Muscle of leg (tissue), 11 donors: ENCODE results near the gene FBXL13. TPM values are rescaled to one million over a fixed set of nuclear protein-coding genes. Genes with fewer than 3 reads are reported as not detected.
"Not testable (repeated sequence)": the region's sequence is repeated elsewhere in the genome, so short reads cannot be mapped to it uniquely, and the experiment has no call there.

Experiments
- DNase-seq: peaks from one replicate; pipeline ENCODE4 v3.0.0; 2013
- H3K27ac ChIP-seq: one replicate; pipeline ENCODE4 v1.5.1; 2013; ENCODE audit warnings: mild to moderate bottlenecking, low read length, control low read depth
- H3K27me3 ChIP-seq: one replicate; pipeline ENCODE4 v1.6.1; 2013; ENCODE audit warnings: low read length; ENCODE audit not compliant: control insufficient read depth, insufficient read depth
- H3K36me3 ChIP-seq: one replicate; pipeline ENCODE4 v1.6.1; 2013; ENCODE audit warnings: low read length; ENCODE audit not compliant: control insufficient read depth, insufficient read depth
- H3K4me1 ChIP-seq: one replicate; pipeline ENCODE4 v1.6.1; 2013; ENCODE audit warnings: low read length; ENCODE audit not compliant: control insufficient read depth, insufficient read depth
- H3K4me3 ChIP-seq: one replicate; pipeline ENCODE4 v1.5.1; 2013; ENCODE audit warnings: low read length, control low read depth
- H3K9me3 ChIP-seq: replicated peaks from 2 replicates; pipeline ENCODE4 v1.6.1; 2013; ENCODE audit warnings: low read depth, low read length; ENCODE audit not compliant: control insufficient read depth
- WGBS: methylation state at CpG from one replicate; pipeline ENCODE4 v1.1.5; 2013; ENCODE audit warnings: missing lambda C conversion rate; ENCODE audit not compliant: insufficient coverage; 5-methylcytosine and 5-hydroxymethylcytosine counted together
- polyA plus RNA-seq, 8 donors: library from polyadenylated mRNA; unstranded; fragments of 120-200 nt; gene quantifications; one replicate each; pipeline versions ENCODE4 v1.2.1 to v1.2.3, GENCODE V29; 2013; ENCODE audit warnings: inconsistent platforms in 1 of 8, low replicate concordance in 1 of 8; ENCODE audit not compliant: insufficient read length in 8 of 8, insufficient read depth in 1 of 8
- total RNA-seq: library from RNA; stranded (reverse); fragments of 120-200 nt; gene quantifications from one replicate; pipeline ENCODE4 v1.2.4, GENCODE V29; 2013

The FBXL13 gene
- total and polyA plus RNA-seq, 9 donors: 0.47 to 1.2 (median 0.74) TPM

- DNase-seq: no peak
- 88% methylated on average over 2 of the region's 2 CpGs for WGBS
- H3K36me3 ChIP-seq: no peaks in the 10 kb centered on the region
- H3K4me1 ChIP-seq: no peaks in the 10 kb centered on the region
- H3K27ac ChIP-seq: no peak overlapping the region
- H3K4me3 ChIP-seq: no peak overlapping the region
- H3K9me3 ChIP-seq: peaks cover 9% of the 10 kb centered on the region
- no peaks in the 10 kb centered on the region for H3K27me3 ChIP-seq
Measured at GRCh38 chr7:103001210-103001609, 73.4 kb downstream of the FBXL13 start.

- Histone ChIP-seq H3K27ac (no peak overlapping the region), H3K27me3 (no peaks in the 10 kb centered on the region), H3K36me3 (no peaks in the 10 kb centered on the region), H3K4me3 (no peak overlapping the region), H3K9me3 (peaks cover 3% of the 10 kb centered on the region), H3K4me1 (no peaks in the 10 kb centered on the region)
- WGBS: no CpG with 5 or more reads among the region's 5 CpGs
- no peak for DNase-seq
Measured at GRCh38 chr7:102996957-102997356, 77.6 kb downstream of the FBXL13 start.

- H3K4me1 ChIP-seq, DNase-seq, H3K4me3 ChIP-seq, H3K9me3 ChIP-seq, H3K27me3 ChIP-seq, H3K36me3 ChIP-seq, H3K27ac ChIP-seq: not testable (repeated sequence)
- no CpG with 5 or more reads among the region's 5 CpGs for WGBS
Measured at GRCh38 chr7:102995609-102996008, 79.0 kb downstream of the FBXL13 start.

GRCh38 chr7:102994567-102994966 is 80.0 kb downstream of the FBXL13 start:
- DNase-seq: no peak
- no CpG with 5 or more reads among the region's 3 CpGs for WGBS
- Histone ChIP-seq H3K36me3 (no peaks in the 10 kb centered on the region), H3K27ac (no peak overlapping the region), H3K4me3 (no peak overlapping the region), H3K27me3 (no peaks in the 10 kb centered on the region), H3K4me1 (no peaks in the 10 kb centered on the region), H3K9me3 (no peaks in the 10 kb centered on the region)

GRCh38 chr7:102993718-102994029 is 80.9 kb downstream of the FBXL13 start:
- no CpG with 5 or more reads among the region's 1 CpG for WGBS
- Histone ChIP-seq H3K27ac (peak overlapping the region; percentile 38), H3K9me3 (no peaks in the 10 kb centered on the region), H3K36me3 (no peaks in the 10 kb centered on the region), H3K4me3 (no peak overlapping the region), H3K4me1 (no peaks in the 10 kb centered on the region), H3K27me3 (no peaks in the 10 kb centered on the region)
- DNase-seq: no peak

- Histone ChIP-seq H3K4me1 (no peaks in the 10 kb centered on the region), H3K9me3 (no peaks in the 10 kb centered on the region), H3K36me3 (no peaks in the 10 kb centered on the region), H3K27me3 (no peaks in the 10 kb centered on the region), H3K27ac (peak overlapping the region; percentile 38), H3K4me3 (no peak overlapping the region)
- DNase-seq: peak; percentile 83
- no CpG with 5 or more reads among the region's 2 CpGs for WGBS
Measured at GRCh38 chr7:102992938-102993717, 81.5 kb downstream of the FBXL13 start.

GRCh38 chr7:102992509-102992937 is 82.1 kb downstream of the FBXL13 start:
- no peaks in the 10 kb centered on the region for H3K9me3 ChIP-seq
- no peaks in the 10 kb centered on the region for H3K36me3 ChIP-seq
- H3K27ac ChIP-seq: no peak overlapping the region
- H3K4me1 ChIP-seq: no peaks in the 10 kb centered on the region
- no peak for DNase-seq
- 76% methylated on average over 2 of the region's 5 CpGs for WGBS
- H3K27me3 ChIP-seq: no peaks in the 10 kb centered on the region
- H3K4me3 ChIP-seq: no peak overlapping the region

- no peaks in the 10 kb centered on the region for H3K9me3 ChIP-seq
- H3K4me3 ChIP-seq: no peak overlapping the region
- peak; percentile 79 for DNase-seq
- no peak overlapping the region for H3K27ac ChIP-seq
- H3K4me1 ChIP-seq: no peaks in the 10 kb centered on the region
- H3K36me3 ChIP-seq: no peaks in the 10 kb centered on the region
- WGBS: no CpG with 5 or more reads among the region's 2 CpGs
- H3K27me3 ChIP-seq: no peaks in the 10 kb centered on the region
Measured at GRCh38 chr7:102991540-102992214, 82.9 kb downstream of the FBXL13 start.

- H3K4me1 ChIP-seq: no peaks in the 10 kb centered on the region
- no peaks in the 10 kb centered on the region for H3K9me3 ChIP-seq
- H3K4me3 ChIP-seq: no peak overlapping the region
- H3K36me3 ChIP-seq: no peaks in the 10 kb centered on the region
- no peak overlapping the region for H3K27ac ChIP-seq
- peak; percentile 26 for DNase-seq
- no peaks in the 10 kb centered on the region for H3K27me3 ChIP-seq
Measured at GRCh38 chr7:102991077-102991539, 83.5 kb downstream of the FBXL13 start.

GRCh38 chr7:102990642-102991041 is 84.0 kb downstream of the FBXL13 start:
- no peak for DNase-seq
- Histone ChIP-seq H3K27ac (no peak overlapping the region), H3K36me3 (no peaks in the 10 kb centered on the region), H3K9me3 (no peaks in the 10 kb centered on the region), H3K4me1 (no peaks in the 10 kb centered on the region), H3K4me3 (no peak overlapping the region), H3K27me3 (no peaks in the 10 kb centered on the region)
- 61% methylated on average over 2 of the region's 2 CpGs for WGBS
